OCI-LY1 (cell line): ENCODE results near the gene BEND3.

Source experiments
- CTCF ChIP-seq: fragments of 200-600 bp; sonication (generic), shearing (Covaris generic); IDR thresholded peaks from 2 replicates; pipeline ENCODE4 v1.5.1; 2017; ENCODE audit warnings: mild to moderate bottlenecking, antibody characterized with exemption, low read length, moderate library complexity, mixed read lengths
- EZH2 ChIP-seq: fragments of 200-600 bp; sonication (generic), shearing (Covaris generic); IDR thresholded peaks from 2 replicates; pipeline ENCODE4 v1.8.0; 2017; ENCODE audit warnings: borderline replicate concordance, mixed run types, mild to moderate bottlenecking, antibody characterized with exemption, low read length, moderate library complexity, mixed read lengths

DNA sequence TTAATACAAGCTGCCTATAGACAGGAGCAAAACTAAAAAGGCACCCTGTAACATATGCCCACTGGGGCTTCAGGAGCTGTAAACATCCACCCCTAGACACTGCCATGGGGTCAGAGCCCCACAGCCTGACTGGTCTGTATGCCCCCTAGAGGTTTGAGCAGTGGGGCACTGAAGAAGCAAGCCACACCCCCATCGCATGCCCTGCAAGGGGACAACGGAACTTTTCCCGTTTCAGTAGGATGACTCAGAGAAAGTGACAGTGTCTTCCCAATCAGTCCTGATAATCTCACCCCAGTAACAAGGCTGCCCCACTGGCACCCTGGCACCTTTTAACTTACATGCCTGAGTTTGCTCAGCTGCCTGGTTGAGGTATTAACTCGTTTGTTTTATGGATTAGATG is 35.9 kb downstream of the BEND3 start:
- TF ChIP-seq CTCF (0 out of 2 replicates have a peak, but pooled peaks have one; percentile 21), EZH2 (no peak)
